ENCODE results near the gene SPPL2B.
A peak's percentile ranks its signal among the peaks of the same experiment; 100 is the strongest.
"Not testable (repeated sequence)": the region's sequence is repeated elsewhere in the genome, so short reads cannot be mapped to it uniquely, and the experiment has no call there.

SPPL2B gene

DNA sequence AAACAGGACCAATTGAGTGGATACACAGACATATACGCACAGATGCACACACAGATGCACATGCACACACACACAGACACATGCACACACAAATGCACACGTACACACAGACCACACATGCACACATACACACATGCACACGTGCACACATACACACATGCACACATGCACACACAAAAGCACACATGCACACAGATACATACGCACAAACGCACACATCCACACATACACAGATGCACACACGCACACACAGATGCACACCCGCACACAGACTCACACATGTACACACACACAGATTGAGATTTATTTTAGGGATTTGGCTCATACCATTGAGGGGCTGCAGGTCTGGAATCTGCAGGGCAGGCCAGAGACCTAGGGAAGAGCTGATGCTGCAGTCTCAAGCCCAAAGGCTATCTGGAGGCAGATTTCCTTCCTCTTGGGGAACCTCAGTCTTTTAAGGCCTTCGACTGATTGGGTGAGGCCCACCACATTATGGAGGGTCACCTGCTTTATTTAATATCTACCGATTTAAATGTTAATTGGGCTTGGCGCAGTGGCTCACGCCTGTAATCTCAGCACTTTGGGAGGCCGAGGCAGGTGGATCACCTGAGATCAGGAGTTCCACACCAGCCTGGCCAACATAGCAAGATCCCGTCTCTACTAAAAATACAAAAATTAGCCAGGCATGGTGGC lies 54.2 kb downstream of the SPPL2B start:
- no peak for DNase-seq

DNA sequence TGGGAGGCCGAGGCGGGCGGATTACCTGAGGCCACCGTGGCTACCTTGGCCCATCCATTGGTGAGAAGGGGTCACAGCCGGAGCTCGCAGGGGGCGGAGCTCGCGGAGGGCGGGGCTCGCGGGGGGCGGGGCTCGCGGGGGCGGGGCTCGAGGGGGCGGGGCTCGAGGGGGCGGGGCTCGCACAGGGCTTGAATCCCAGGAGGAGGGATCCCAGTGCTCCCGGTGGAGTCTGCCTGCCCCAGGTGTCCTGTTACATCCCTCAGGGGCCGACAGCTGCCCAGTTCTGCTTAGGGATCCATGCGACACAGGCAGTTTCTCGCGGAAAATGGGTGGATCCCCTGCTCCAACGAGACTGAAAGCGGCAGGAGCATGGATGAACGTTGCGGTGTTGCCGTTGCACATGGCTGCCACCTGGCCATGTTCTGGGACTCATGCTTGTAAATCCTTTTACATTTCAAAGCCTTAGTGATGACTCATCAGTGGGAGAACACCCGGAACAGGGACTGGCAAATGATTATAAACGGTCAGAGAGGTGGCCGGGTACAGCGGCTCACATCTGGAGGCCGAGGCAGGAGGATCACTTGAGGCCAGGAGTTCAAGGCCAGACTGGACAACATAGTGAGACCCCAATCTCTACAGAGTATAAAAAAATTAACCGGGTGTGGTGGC lies 56.7 kb downstream of the SPPL2B start:
- peak; percentile 78 for DNase-seq

DNA sequence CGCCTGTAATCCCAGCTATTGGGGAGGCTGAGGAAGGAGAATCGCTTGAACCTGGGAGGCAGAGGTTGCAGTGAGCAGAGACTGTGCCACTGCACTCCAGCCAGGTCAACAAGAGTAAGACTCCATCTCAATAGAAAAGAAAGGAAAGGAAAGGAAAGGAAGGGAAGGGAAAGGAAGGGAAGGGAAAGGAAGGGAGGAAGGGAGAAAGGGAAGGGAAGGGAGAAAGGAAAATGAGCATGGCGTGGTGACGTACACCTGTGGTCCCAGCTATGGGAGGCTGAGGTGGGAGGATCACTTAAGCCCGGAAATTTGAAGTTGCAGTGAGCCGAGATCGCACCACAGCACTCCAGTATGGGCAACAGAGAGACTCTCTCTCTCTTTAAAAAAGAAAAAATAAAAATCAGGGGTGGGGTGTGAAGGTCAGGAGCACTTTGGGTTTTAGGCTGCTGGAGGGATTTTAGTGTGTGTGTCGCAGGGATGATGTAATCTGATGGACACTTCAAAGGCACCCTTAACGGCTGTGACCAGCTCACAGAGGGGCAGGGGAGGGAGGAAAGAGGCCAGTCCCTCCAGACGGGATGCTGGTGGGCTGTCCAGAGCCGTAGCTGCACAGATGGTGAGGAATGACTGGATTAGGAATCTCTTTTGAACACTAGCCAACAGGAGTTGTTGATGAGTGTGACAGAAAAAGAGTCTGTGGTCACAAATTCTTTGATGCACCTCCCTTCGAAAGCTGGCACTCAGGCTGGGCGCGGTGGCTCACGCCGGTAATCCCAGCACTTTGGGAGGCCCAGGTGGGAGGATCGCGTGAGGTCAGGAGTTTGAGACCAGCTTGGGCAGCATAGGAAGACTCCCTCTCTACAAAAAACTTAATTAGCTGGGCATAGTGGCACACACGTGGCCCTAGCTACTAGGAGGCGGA lies 59.1 kb downstream of the SPPL2B start:
- no peak for DNase-seq

DNA sequence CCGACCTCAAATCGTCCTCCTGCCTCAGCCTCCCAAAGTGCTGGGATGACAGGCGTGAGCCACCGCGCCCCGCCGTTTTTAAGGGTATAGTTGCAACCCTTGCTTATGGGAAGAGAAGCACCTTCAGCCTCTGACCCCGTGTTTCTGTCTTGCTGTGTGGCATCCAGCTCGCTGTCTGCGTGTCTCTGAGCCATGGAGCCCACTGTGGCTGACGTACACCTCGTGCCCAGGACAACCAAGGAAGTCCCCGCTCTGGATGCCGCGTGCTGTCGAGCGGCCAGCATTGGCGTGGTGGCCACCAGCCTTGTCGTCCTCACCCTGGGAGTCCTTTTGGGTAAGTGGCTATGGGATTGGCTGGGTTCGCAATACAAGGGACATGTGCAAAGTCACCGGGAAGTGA lies 61.1 kb downstream of the SPPL2B start:
- DNase-seq, result no peak

DNA sequence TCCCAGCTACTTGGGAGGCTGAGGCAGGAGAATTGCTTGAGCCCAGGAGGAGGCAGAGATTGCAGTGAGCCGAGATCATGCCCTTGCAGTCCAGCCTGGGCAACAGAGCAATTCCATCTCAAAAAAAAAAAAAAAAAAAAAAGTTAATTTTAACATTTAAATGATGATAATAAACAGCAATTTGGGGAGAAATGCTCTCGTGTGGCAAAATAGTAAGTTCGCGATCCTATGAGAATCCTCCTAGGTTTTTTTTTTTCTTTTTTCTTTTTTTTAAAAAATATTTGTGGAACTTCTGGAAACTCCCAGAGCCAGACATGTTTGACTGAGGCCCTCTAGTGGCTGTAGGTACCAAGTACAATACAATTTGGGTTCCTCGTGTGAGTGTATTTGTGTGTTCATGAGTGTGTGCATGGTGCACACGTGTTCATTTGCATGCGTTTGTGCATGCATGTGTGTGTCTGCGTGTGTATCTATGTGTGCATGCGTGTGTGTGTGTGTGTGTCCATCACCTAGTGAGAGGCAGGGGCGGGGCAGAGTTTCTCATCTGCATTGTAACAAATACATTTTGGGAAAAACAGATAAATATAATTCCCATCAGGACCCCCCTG lies 62.7 kb downstream of the SPPL2B start:
- DNase-seq, result peak; percentile 81

DNA sequence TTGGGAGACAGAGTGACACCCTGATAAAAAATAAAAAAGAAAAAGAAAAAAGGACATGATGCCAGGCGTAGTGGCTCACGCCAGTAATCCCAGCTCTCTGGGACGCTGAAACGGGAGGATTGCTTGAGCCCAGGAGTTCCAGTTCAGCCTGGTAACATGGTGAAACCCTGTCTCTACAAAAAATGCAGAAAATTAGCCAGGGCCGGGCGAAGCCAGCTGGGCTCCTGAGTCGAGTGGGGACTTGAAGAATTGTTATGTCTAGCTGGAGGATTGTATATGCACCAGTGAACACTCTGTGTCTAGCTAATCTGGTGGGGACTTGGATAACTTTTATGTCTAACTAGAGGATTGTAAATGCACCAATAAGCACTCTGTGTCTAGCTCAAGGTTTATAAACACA lies 63.9 kb downstream of the SPPL2B start:
- no peak for DNase-seq

DNA sequence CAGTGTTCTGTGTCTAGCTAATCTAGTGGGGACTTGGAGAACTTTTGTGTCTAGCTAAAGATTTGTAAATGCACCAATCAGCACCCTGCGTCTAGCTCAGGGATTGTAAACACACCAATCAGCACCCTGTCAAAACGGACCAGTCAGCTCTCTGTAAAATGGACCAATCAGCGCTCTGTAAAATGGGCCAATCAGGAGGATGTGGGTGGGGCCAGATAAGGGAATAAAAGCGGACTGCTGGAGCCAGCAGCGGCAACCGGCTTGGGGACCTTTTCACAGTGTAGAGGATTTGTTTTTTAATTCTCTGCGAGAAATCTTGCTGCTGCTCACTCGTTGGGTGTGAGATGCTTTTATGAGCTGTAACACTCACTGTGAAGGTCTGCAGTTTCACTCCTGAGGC lies 64.4 kb downstream of the SPPL2B start:
- not testable (repeated sequence) for DNase-seq

DNA sequence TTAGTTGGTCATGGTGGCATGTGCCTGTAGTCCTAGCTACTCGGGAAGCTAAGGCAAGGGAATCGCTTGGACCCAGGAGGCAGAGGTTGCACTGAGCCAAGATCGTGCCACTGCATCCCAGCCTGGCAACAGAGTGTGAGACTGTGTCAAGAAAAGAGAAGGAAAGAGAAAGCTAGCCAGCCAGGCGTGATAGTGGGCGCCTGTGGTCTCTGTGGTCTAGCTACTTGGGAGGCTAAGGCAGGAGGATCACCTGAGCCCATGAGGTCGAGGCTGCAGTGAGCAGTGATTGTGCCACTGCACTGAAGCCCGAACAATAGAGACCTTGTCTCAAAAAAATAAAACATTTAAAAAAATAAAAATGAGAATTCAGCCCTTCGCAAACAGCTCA lies 65.6 kb downstream of the SPPL2B start:
- no peak for DNase-seq

DNA sequence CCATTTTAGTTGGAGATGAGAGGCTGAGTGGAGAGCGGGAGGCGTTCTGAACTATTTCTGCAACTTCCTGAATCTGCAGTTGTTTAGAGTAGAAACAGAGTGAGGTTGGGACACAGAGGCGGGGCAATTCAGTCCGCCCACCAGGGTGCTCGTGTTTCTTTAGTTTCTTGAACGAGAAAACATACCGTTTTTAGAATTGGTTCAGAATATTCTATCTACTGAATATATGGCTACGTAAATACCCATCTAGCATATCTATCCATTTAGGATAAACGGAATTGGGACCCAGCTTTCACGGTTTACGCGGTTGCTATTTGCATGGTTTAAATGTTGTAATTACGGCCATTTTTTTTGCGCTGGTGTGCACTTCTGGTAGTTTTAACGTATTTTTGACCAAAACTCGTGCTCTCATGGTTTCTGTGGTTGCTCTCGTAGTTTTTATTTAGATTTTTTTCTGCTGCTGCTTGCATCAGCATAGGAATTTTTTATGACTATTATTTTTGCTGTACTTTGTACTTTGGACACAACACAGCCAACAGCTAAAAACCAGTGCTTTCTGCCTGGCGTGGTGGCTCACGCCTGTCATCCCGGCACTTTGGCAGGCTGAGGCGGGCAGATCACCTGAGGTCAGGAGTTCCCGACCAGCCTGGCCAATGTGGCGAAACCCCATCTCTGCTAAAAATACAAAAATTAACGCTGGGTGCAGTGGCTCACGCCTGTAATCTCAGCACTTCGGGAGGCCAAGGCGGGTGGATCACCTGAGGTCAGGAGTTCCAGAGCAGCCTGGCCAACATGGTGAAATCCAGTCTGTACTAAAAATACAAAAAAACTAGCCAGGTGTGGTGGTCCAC lies 66.2 kb downstream of the SPPL2B start:
- no peak for DNase-seq

DNA sequence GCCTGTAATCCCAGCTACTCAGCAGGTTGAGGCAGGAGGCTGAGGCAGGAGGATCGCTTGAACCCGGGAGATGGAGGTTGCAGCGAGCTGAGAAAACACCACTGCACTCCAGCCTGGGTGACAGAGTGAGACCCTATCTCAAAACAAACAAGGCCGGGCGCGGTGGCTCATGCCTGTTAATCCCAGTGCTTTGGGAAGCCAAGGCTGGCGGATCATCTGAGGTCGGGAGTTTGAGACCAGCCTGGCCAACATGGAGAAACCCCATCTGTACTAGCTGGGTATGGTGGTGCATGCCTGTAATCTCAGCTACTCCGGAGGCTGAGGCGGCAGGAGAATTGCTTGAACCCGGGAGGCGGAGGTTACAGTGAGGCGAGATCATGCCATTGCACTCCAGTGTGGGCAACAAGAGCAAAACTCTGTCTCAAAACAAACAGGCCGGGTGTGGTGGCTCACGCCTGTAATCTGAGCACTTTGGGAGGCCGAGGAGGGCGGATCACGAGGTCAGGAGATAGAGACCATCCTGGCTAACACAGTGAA lies 66.9 kb downstream of the SPPL2B start:
- not testable (repeated sequence) for DNase-seq

DNA sequence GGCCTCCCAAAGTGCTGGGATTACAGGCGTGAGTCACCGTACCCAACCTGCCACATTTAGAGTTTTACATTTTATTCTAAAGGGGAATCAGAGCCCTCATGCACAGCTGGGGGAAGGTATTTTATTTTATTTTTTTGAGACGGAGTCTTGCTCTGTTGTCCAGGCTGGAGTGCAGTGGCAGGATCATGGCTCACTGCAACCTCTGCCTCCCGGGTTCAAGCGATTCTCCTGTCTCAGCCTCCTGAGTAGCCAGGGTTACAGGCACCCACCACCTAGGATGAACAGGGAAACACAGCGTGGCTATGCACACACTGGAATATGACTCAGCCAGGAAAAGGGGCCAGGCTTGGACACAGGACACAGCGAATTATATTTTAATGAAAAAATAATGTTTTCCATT lies 68.7 kb downstream of the SPPL2B start:
- not testable (repeated sequence) for DNase-seq

DNA sequence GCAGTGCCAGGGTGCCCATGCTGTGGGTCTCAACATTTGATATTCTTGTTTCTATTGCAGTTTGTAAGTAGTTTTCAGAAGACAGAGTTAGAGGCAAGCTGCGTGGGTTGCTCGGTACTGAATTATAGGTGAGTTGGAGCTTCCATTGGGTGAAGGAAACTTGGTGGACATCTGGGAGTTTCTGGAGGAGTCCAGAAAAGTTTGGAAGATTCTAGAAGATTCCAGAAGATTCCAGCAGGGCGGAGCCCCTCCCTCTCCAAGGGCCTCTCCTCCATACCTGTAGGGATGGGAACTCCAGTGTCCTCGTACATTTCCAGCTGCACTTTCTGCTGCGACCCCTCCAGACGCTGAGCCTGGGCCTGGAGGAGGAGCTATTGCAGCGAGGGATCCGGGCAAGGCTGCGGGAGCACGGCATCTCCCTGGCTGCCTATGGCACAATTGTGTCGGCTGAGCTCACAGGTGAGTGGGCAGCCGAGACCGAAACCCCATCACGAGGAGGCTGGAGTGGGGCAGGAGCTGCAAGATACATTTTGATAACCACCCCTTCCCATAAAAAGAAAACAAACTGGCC lies 70.3 kb downstream of the SPPL2B start:
- DNase-seq, result no peak

DNA sequence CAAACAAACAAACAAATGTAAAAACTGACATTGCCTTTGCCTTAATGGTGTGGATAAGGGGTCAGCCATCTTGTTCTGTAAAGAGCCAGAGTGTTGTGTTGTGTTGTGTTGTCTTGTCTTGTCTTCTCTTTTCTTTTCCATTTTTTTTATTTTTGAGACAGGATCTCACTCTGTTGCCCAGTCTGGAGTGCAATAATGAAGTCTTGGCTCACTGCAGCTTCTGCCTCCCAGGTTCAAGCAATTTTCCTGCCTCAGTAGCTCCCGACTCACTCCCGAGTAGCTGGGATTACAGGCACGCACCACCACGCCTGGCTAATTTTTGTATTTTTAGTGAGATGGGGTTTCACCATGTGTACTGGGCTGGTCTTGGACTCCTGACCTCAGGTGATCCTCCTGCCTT lies 71.1 kb downstream of the SPPL2B start:
- no peak for DNase-seq

Measured in NCI-H2029 treated with DMSO at 0.1 percent for 48 hours (cell line).